HG03159 (cell line): ENCODE results near the gene PAGE3.

ENCODE experiments used
- ATAC-seq: cut with Tn5 transposase; IDR thresholded peaks from one replicate; pipeline ENCODE4 v1.9.1; 2021; ENCODE audit warnings: mild to moderate bottlenecking, moderate library complexity; ENCODE audit not compliant: unreplicated experiment

Gene PAGE3

GRCh38 chrX:55264816-55265215 lies at the start of gene PAGE3:
Gene PAGE3, minus strand, starts transcription at chrX:55264916. Its CDS starts 1,013 bp downstream, at chrX:55263903.
- no peak for ATAC-seq

- ATAC-seq = no peak
These were observed 47.9 kb upstream of the PAGE3 start for GRCh38 chrX:55312655-55313054.

GRCh38 chrX:55290963-55291362 lies 26.2 kb upstream of the PAGE3 start:
- no peak for ATAC-seq

- no peak for ATAC-seq
These were observed 15.1 kb upstream of the PAGE3 start for GRCh38 chrX:55279832-55280231.

GRCh38 chrX:55260806-55261205 lies 3.9 kb downstream of the PAGE3 start:
- no peak for ATAC-seq

GRCh38 chrX:55253528-55253927 lies 11.2 kb downstream of the PAGE3 start:
- ATAC-seq = no peak

- ATAC-seq = no peak
These were observed 23.9 kb downstream of the PAGE3 start for GRCh38 chrX:55240788-55241340.

- ATAC-seq = no peak
These were observed 44.5 kb downstream of the PAGE3 start, which contains the start of gene PAGE5 for GRCh38 chrX:55220119-55220794. Gene PAGE5, plus strand, starts transcription at chrX:55220346. Its CDS starts 1,037 bp downstream, at chrX:55221383.

- no peak for ATAC-seq
These were observed 51.3 kb downstream of the PAGE3 start for GRCh38 chrX:55213381-55213780.

GRCh38 chrX:55210931-55211677 lies 53.6 kb downstream of the PAGE3 start:
- no peak for ATAC-seq
